ENCODE measurements around the gene CANX. TPM values are rescaled to one million over a fixed set of nuclear protein-coding genes. Genes with fewer than 3 reads are reported as not detected.

The CANX gene
- total and polyA plus RNA-seq, 2 donors (not counting 3 experiments of a cell fraction or from before 2014, with no cell fraction given): 193 to 986 TPM

DNA sequence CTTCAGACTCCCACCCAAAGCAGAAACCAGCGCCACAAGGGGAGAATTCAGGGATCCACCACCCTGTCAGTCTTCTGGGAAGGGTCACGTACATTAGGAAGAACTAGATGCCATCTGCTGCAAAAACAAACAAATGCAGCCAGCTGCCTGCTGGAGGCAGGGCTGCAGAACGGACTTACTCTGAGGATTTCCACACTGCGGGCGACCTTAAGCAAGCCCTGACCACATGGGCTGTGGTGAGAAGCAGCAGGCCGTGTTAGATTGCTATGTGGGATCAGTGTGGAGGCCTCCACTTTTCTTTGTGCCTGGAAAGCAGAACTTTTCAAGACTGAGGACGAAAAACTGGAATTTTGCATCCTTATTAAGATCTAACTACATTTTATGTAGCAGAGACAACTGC is 81.6 kb downstream of the CANX start:
- no peak for FAIRE-seq
- ChIA-PET POLR2A (interaction anchor here (0.6 to 1.2 kb wide), 2 partner anchors 16 to 157 kb away, joined by 3 to 5 read pairs; partner anchors contain the start of gene HNRNPH1), CTCF (interaction anchor here (0.8 to 1.4 kb wide), 2 partner anchors 8 to 18 kb away, joined by 3 to 6 read pairs; no protein-coding TSS in a partner anchor)
- dilution Hi-C loops (cut with MboI; ENCODE audit: extremely low pct_ligation_motif_present, low sequenced_read_pairs) (no loop called here), intact Hi-C loops (cut with micrococcal nuclease) (no loop called here)
- Histone ChIP-seq H2AFZ (ENCODE audit: low read depth, low read length) (no peak overlapping the region), H3K79me2 (ENCODE audit: control insufficient read depth, insufficient read depth, low read length) (no peaks in the 10 kb centered on the region), H3K36me3 (ENCODE audit: control insufficient read depth in 2 of 2, extremely low read depth in 1 of 2, insufficient read depth in 2 of 2, low read length in 2 of 2) (peaks cover 3 to 12% of the 10 kb centered on the region in 2 experiments), H3K9me3 (replicated peaks; ENCODE audit: control insufficient read depth, insufficient read depth, low read length) (no peaks in the 10 kb centered on the region), H4K20me1 (replicated peaks; ENCODE audit: control insufficient read depth, extremely low read depth, insufficient read depth, low read length) (no peaks in the 10 kb centered on the region), H3K9me1 (replicated peaks; ENCODE audit: control insufficient read depth, extremely low read depth, insufficient read depth, low read length) (no peaks in the 10 kb centered on the region), H3K27me3 (ENCODE audit: control insufficient read depth in 2 of 2, insufficient read depth in 2 of 2, low read length in 2 of 2) (no peaks in the 10 kb centered on the region), H3K27ac (ENCODE audit: insufficient read depth, low read depth, low read length) (no peak overlapping the region), H3K4me3 (replicated peaks in 1 of 3; ENCODE audit: insufficient read depth in 1 of 3, low read depth in 1 of 3, low read length in 3 of 3) (no peak overlapping the region), H3K4me1 (ENCODE audit: control insufficient read depth, extremely low read depth, insufficient read depth, low read length) (peaks cover 14% of the 10 kb centered on the region), H3K4me2 (ENCODE audit: insufficient read depth, low read length) (no peak overlapping the region), H3K9ac (replicated peaks; ENCODE audit: extremely low read depth, insufficient read depth, low read length) (no peak overlapping the region)
- no peak for DNase-seq (ENCODE audit: low read depth, low spot score)
- TF ChIP-seq EZH2 (IDR thresholded peaks at IDR 0.05; ENCODE audit: borderline replicate concordance, low read depth, low read length, severe bottlenecking) (no peak), MYC (IDR thresholded peaks at IDR 0.05; ENCODE audit: low read depth, low read length) (no peak), FOS (IDR thresholded peaks at IDR 0.05; ENCODE audit: borderline replicate concordance, insufficient read depth, low read length) (no peak), POLR2AphosphoS5 (IDR thresholded peaks at IDR 0.05; ENCODE audit: insufficient read depth, low read depth, low read length) (no peak), GATA2 (IDR thresholded peaks at IDR 0.05; ENCODE audit: insufficient read depth, insufficient read length, low read depth, low read length) (no peak), MAX (IDR thresholded peaks at IDR 0.05; ENCODE audit: insufficient read depth, insufficient read length) (no peak), POLR2A (IDR thresholded peaks at IDR 0.05; ENCODE audit: low read depth, low read length) (no peak)
- TF ChIP-seq, protein P1, sequence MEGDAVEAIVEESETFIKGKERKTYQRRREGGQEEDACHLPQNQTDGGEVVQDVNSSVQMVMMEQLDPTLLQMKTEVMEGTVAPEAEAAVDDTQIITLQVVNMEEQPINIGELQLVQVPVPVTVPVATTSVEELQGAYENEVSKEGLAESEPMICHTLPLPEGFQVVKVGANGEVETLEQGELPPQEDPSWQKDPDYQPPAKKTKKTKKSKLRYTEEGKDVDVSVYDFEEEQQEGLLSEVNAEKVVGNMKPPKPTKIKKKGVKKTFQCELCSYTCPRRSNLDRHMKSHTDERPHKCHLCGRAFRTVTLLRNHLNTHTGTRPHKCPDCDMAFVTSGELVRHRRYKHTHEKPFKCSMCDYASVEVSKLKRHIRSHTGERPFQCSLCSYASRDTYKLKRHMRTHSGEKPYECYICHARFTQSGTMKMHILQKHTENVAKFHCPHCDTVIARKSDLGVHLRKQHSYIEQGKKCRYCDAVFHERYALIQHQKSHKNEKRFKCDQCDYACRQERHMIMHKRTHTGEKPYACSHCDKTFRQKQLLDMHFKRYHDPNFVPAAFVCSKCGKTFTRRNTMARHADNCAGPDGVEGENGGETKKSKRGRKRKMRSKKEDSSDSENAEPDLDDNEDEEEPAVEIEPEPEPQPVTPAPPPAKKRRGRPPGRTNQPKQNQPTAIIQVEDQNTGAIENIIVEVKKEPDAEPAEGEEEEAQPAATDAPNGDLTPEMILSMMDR (IDR thresholded peaks at IDR 0.05; ENCODE audit: extremely low read depth in 1 of 2, insufficient read depth in 1 of 2, low read depth in 1 of 2, low read length in 2 of 2): no peak
- BruUV-seq (replicated peaks): no TSS peak

Other genes with a start within 250 kb of the CANX start
- 43.3 and 44.9 TPM in 2 replicates for gene RUFY1, start 148.4 kb upstream of the CANX start, total RNA-seq
- gene RUFY1, start 148.4 kb upstream of the CANX start, polyA plus RNA-seq: 25.4 and 25.6 TPM in 2 replicates
- 969 and 993 TPM in 2 replicates for gene HNRNPH1, start 75.3 kb upstream of the CANX start, total RNA-seq
- 197 and 348 TPM in 2 replicates for gene HNRNPH1, start 75.3 kb upstream of the CANX start, polyA plus RNA-seq
- not detected in 2 replicates for gene CBY3, start 17.9 kb upstream of the CANX start, total RNA-seq
- not detected in 2 replicates for gene CBY3, start 17.9 kb upstream of the CANX start, polyA plus RNA-seq
- 29.0 and 30.1 TPM in 2 replicates for gene MAML1, start 33.9 kb downstream of the CANX start, total RNA-seq
- gene MAML1, start 33.9 kb downstream of the CANX start, polyA plus RNA-seq: 11.7 and 12.4 TPM in 2 replicates
- gene LTC4S, start 95.0 kb downstream of the CANX start, total RNA-seq: 0.88 and 0.95 TPM in 2 replicates
- 6.3 and 14.1 TPM in 2 replicates for gene LTC4S, start 95.0 kb downstream of the CANX start, polyA plus RNA-seq
- 226 and 243 TPM in 2 replicates for gene MGAT4B, start 107.9 kb downstream of the CANX start, total RNA-seq
- gene MGAT4B, start 107.9 kb downstream of the CANX start, polyA plus RNA-seq: 243 and 300 TPM in 2 replicates
- 316 and 346 TPM in 2 replicates for gene SQSTM1, start 121.9 kb downstream of the CANX start, total RNA-seq
- 293 and 302 TPM in 2 replicates for gene SQSTM1, start 121.9 kb downstream of the CANX start, polyA plus RNA-seq
- gene MRNIP, start 159.8 kb downstream of the CANX start, total RNA-seq: 17.6 and 19.1 TPM in 2 replicates
- 16.4 and 17.1 TPM in 2 replicates for gene MRNIP, start 159.8 kb downstream of the CANX start, polyA plus RNA-seq
- 120 and 150 TPM in 2 replicates for gene TBC1D9B, start 208.9 kb downstream of the CANX start, total RNA-seq
- gene TBC1D9B, start 208.9 kb downstream of the CANX start, polyA plus RNA-seq: 82.8 and 86.0 TPM in 2 replicates

Measured in endothelial cell of umbilical vein (primary cell).